SU-DHL-6 (cell line): ENCODE data around the gene HTR3B.

Source experiments
- CTCF ChIP-seq: fragments of 200-600 bp; sonication (generic); IDR thresholded peaks from one replicate; pipeline ENCODE4 v1.5.1; 2017; ENCODE audit warnings: antibody characterized with exemption, mild to moderate bottlenecking, low read length, moderate library complexity; ENCODE audit not compliant: insufficient read depth, poor library complexity, severe bottlenecking
- EZH2phosphoT487 ChIP-seq: fragments of 200-600 bp; sonication (generic), shearing (Covaris generic); conservative IDR thresholded peaks from 2 replicates; pipeline ENCODE4 v1.6.1; 2018; ENCODE audit warnings: mild to moderate bottlenecking, antibody characterized with exemption, low read length, moderate library complexity, mixed read lengths

- no peak for TF ChIP-seq CTCF
- no peak for TF ChIP-seq EZH2phosphoT487
Observed at GRCh38 chr11:113960702-113961330, 56.2 kb downstream of the HTR3B start.
